Fibroblast of skin of left quadriceps (primary cell): ENCODE results near the gene AGAP6.
"Not testable (repeated sequence)": the region's sequence is repeated elsewhere in the genome, so short reads cannot be mapped to it uniquely, and the experiment has no call there.

Experiments used
- DNase-seq, 2 experiments: peaks; one replicate each; pipeline ENCODE4 v3.0.0-alpha.2; 2013; ENCODE audit warnings: low read depth in 2 of 2

AGAP6 gene

DNA sequence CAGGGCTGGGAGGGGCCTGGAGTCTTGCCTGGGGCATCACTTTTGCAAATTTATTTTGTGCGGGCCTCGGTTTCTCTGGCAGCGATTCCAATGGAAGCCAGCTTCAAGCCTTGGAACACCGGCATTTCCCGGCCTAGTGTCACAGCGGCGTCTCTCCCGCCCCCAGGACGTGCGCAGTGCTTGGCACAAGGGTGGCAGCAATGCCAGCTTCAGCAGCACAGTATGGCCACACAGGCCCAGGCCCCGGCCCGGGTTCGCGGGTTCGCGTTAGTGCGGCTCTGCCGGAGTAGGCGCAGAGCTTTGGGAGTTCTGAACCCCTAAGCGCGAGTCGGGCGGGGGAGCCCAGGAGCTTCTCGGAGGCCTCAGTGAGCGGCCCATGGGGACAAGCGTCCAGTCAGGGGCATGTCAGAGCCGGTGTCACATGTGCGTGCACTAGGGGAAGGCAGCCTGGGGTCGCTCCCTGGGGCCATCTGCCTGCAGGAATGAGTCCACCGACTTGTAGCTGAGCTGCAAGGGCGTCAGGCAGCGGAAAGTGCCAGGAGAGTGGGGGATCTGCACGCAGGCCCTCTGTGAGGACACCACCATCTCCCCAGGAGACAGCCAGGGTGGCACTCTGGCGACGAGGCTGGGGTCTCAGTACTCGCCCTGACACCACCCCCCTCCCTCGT lies 36.6 kb downstream of the AGAP6 start:
- DNase-seq: not testable (repeated sequence)

GRCh38 chr10:50025627-50026026 lies 37.4 kb downstream of the AGAP6 start:
- DNase-seq: no peak

- no peak for DNase-seq
Measured at GRCh38 chr10:50027195-50027594, 39.0 kb downstream of the AGAP6 start.

DNA sequence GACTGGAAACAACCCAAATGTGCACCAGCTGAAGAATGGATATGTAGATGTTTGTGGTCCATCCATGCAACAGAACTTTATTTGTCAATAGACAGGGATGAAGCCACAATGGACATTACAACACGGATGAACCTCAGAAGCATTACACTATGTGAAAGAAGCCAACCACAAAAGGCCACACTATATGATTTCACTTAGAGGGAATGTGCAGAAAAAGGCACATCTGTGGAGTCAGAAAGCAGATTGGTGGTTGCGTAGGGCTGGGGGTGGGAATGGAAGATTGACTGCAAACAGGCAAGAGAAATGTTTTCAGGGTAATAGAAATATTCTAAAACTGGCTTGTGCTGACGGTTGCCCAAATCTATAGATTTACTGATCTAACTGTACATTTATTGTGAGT lies 45.3 kb downstream of the AGAP6 start:
- peak; percentile 17 to 26 for DNase-seq

- not testable (repeated sequence) for DNase-seq
Measured at GRCh38 chr10:50035337-50035736, 47.1 kb downstream of the AGAP6 start.

DNA sequence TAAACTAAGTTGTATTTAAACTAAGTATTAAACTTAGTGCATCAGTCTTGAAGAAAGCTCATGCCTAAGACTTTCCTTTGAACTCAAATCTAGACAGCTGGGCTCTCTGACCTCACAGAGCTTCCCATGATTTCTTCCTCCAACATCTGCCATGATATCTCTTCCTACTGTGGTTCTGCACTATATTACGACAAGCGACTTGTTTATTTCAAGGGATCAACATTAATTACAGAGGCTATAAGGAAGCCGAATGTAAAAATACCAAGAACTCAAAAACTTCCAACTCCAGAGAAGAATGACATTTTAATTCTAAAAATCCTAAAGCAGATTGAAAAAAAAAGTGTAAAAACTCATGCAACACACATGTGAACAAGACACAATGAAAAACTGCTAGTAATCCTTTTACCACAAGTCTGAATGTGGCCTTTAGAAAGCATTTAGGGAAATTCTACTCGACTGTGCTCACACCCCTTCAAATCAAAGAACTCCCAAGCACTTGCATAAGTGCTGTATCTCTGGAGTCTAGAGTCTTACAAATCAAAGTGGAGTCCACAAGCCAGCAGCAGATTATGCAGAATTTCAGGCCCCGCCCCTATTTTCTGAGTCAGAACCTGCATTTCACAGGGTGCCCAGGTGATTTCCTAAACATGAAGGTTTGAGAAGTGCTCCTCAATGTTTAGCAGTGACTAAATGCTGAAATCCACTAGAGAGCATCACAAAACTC lies 56.9 kb downstream of the AGAP6 start:
- DNase-seq: no peak

- DNase-seq: peak; percentile 31 to 37
Measured at GRCh38 chr10:50046457-50046856, 58.3 kb downstream of the AGAP6 start.

GRCh38 chr10:50047594-50047993 lies 59.4 kb downstream of the AGAP6 start:
- not testable (repeated sequence) for DNase-seq

GRCh38 chr10:50051995-50052660 lies 63.9 kb downstream of the AGAP6 start:
- not testable (repeated sequence) for DNase-seq

DNA sequence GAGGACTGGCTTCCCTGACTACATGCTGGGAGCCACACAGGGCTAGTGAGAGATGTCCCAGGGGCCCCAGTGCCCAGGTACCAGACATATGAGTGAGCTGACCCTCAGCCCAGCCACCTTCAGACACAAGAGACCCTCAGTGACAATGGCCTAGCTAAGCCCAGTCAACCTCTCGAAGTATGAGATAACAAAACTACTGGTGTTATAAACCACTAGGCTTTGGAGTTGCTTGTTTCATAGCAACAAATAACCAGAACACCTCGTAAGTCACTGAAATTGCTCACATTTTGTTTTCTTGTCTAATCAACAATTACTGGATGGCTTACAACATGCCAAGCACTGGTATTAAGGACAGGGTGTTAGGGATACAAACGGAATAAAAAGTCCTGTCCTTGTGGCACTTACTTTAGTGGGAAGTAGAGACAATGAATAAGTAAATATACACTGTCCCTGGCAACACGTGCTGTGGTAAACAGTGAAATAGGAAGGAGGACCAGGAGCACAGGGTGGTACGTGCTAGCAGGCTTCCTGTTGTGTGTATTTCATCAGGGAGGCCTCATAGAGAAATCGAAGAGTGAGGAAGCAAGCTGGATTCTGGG lies 64.7 kb downstream of the AGAP6 start:
- DNase-seq: not testable (repeated sequence)

- DNase-seq: not testable (repeated sequence)
Measured at GRCh38 chr10:50055494-50056292, 67.5 kb downstream of the AGAP6 start.

DNA sequence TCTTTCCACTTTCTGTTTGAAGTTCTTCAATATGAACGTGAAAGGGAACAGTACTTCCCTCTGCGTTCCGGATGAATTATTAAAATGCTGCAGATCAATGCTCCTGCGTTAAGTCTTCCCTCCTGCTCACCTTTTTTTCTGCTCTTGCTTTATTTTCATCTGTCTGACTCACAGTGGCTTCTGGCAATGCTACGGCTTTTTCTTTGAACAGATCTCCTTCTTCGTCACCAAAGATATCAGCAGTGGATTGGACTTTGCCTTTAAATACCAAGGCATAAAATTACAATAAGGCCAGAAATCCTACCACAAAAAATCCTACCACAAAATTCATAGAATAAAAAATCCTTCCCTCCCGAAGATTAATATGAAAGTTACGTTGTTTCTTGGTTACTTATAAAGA lies 68.4 kb downstream of the AGAP6 start:
- not testable (repeated sequence) for DNase-seq

- not testable (repeated sequence) for DNase-seq
Measured at GRCh38 chr10:50058727-50059126, 70.5 kb downstream of the AGAP6 start.

DNA sequence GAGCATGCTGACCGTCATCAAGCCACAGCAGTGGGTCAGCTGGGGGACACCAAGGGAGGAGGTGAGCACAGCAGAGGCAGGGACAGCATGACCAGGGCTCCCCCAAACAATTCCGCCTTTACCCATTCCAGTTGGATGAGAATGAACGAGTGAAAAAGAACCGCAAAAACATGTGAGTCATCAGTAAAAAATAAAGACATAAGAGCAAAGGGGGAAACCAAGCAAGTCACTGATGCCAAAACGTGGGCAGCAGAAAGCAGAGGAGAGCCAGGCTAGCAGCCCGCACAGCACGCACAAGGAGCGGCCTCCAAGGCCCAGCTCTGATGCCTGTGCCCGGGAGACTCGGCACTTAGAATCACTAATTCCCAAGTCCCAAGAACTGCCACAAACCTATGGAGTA lies 71.7 kb downstream of the AGAP6 start:
- DNase-seq: not testable (repeated sequence)
